ENCODE measurements around the gene DYDC1.

GRCh38 chr10:80289451-80290287, 66.9 kb downstream of the DYDC1 start, which contains the start of gene MAT1A:
- TF ChIP-seq POLR2AphosphoS5 (IDR thresholded peaks at IDR 0.05; ENCODE audit: low read depth) (no peak), SPI1 (IDR thresholded peaks at IDR 0.05; ENCODE audit: borderline replicate concordance, low read depth) (no peak)
- TF ChIP-seq, protein P1, sequence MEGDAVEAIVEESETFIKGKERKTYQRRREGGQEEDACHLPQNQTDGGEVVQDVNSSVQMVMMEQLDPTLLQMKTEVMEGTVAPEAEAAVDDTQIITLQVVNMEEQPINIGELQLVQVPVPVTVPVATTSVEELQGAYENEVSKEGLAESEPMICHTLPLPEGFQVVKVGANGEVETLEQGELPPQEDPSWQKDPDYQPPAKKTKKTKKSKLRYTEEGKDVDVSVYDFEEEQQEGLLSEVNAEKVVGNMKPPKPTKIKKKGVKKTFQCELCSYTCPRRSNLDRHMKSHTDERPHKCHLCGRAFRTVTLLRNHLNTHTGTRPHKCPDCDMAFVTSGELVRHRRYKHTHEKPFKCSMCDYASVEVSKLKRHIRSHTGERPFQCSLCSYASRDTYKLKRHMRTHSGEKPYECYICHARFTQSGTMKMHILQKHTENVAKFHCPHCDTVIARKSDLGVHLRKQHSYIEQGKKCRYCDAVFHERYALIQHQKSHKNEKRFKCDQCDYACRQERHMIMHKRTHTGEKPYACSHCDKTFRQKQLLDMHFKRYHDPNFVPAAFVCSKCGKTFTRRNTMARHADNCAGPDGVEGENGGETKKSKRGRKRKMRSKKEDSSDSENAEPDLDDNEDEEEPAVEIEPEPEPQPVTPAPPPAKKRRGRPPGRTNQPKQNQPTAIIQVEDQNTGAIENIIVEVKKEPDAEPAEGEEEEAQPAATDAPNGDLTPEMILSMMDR (IDR thresholded peaks at IDR 0.05; ENCODE audit: insufficient read depth, low read length), result no peak
